ENCODE results near the gene UBA5. TPM values are rescaled to one million over a fixed set of nuclear protein-coding genes. Genes with fewer than 3 reads are reported as not detected.

Gene UBA5
- total RNA-seq, 1 donor, result 38.4 TPM

DNA sequence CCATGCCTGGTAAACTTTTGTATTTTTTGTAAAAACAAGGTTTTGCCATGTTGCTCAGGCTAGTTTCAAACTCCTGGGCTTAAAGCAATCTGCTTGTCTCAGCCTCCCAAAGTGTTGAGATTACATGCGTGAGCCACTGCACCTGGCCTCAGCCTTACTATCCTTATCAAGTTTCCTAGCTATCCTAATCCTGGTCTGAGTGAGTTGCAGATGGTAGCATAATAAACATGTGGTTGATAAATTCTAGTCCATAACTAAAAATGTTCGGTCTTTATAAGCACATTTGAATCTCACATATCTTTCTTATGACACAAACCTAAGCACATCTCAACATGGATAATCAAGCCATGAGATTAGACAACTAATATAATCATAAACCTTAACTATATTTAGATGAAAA lies 43.6 kb downstream of the UBA5 start:
- Histone ChIP-seq H3K27me3 (ENCODE audit: insufficient read depth, low read length) (no peaks in the 10 kb centered on the region), H3K27ac (ENCODE audit: low read depth, low read length) (no peak overlapping the region), H3K36me3 (ENCODE audit: insufficient read depth, low read length) (peaks cover 58% of the 10 kb centered on the region), H3K4me1 (ENCODE audit: insufficient read depth, low read length) (no peaks in the 10 kb centered on the region), H3K4me3 (ENCODE audit: insufficient read depth, low read length) (no peak overlapping the region), H3K4me2 (ENCODE audit: insufficient read depth, low read length) (no peak overlapping the region), H3K9me3 (ENCODE audit: low read depth, low read length) (no peaks in the 10 kb centered on the region), H2AFZ (ENCODE audit: low read length) (no peak overlapping the region), H4K20me1 (ENCODE audit: insufficient read depth, low read length) (no peaks in the 10 kb centered on the region), H3K79me2 (ENCODE audit: insufficient read depth, low read length) (no peaks in the 10 kb centered on the region)
- TF ChIP-seq, protein P1, sequence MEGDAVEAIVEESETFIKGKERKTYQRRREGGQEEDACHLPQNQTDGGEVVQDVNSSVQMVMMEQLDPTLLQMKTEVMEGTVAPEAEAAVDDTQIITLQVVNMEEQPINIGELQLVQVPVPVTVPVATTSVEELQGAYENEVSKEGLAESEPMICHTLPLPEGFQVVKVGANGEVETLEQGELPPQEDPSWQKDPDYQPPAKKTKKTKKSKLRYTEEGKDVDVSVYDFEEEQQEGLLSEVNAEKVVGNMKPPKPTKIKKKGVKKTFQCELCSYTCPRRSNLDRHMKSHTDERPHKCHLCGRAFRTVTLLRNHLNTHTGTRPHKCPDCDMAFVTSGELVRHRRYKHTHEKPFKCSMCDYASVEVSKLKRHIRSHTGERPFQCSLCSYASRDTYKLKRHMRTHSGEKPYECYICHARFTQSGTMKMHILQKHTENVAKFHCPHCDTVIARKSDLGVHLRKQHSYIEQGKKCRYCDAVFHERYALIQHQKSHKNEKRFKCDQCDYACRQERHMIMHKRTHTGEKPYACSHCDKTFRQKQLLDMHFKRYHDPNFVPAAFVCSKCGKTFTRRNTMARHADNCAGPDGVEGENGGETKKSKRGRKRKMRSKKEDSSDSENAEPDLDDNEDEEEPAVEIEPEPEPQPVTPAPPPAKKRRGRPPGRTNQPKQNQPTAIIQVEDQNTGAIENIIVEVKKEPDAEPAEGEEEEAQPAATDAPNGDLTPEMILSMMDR (IDR thresholded peaks at IDR 0.05; ENCODE audit: extremely low read depth, low read depth, low read length), result no peak
- DNase-seq (ENCODE audit: insufficient read length, low spot score, missing footprints), result no peak

GRCh38 chr3:132709761-132710160 lies 49.6 kb downstream of the UBA5 start:
- H3K27ac ChIP-seq (ENCODE audit: low read depth, low read length), result no peak overlapping the region
- peaks cover 52% of the 10 kb centered on the region for H3K36me3 ChIP-seq (ENCODE audit: insufficient read depth, low read length)
- no peaks in the 10 kb centered on the region for H3K27me3 ChIP-seq (ENCODE audit: insufficient read depth, low read length)
- H3K4me2 ChIP-seq (ENCODE audit: insufficient read depth, low read length), result no peak overlapping the region
- no peaks in the 10 kb centered on the region for H3K4me1 ChIP-seq (ENCODE audit: insufficient read depth, low read length)
- H3K79me2 ChIP-seq (ENCODE audit: insufficient read depth, low read length), result no peaks in the 10 kb centered on the region
- no peaks in the 10 kb centered on the region for H4K20me1 ChIP-seq (ENCODE audit: insufficient read depth, low read length)
- H3K4me3 ChIP-seq (ENCODE audit: insufficient read depth, low read length), result no peak overlapping the region
- TF ChIP-seq, protein P1 (IDR thresholded peaks at IDR 0.05; ENCODE audit: extremely low read depth, low read depth, low read length), result no peak
- H2AFZ ChIP-seq (ENCODE audit: low read length), result no peak overlapping the region
- DNase-seq (ENCODE audit: insufficient read length, low spot score, missing footprints), result peak; percentile 18
- no peaks in the 10 kb centered on the region for H3K9me3 ChIP-seq (ENCODE audit: low read depth, low read length)

- no peaks in the 10 kb centered on the region for H3K27me3 ChIP-seq (ENCODE audit: insufficient read depth, low read length)
- H3K36me3 ChIP-seq (ENCODE audit: insufficient read depth, low read length), result peaks cover 52% of the 10 kb centered on the region
- no peak overlapping the region for H3K27ac ChIP-seq (ENCODE audit: low read depth, low read length)
- no peaks in the 10 kb centered on the region for H4K20me1 ChIP-seq (ENCODE audit: insufficient read depth, low read length)
- no peak overlapping the region for H3K4me3 ChIP-seq (ENCODE audit: insufficient read depth, low read length)
- no peak overlapping the region for H3K4me2 ChIP-seq (ENCODE audit: insufficient read depth, low read length)
- no peak for DNase-seq (ENCODE audit: insufficient read length, low spot score, missing footprints)
- no peaks in the 10 kb centered on the region for H3K9me3 ChIP-seq (ENCODE audit: low read depth, low read length)
- TF ChIP-seq, protein P1 (IDR thresholded peaks at IDR 0.05; ENCODE audit: extremely low read depth, low read depth, low read length), result no peak
- H3K4me1 ChIP-seq (ENCODE audit: insufficient read depth, low read length), result no peaks in the 10 kb centered on the region
- no peaks in the 10 kb centered on the region for H3K79me2 ChIP-seq (ENCODE audit: insufficient read depth, low read length)
- no peak overlapping the region for H2AFZ ChIP-seq (ENCODE audit: low read length)
Observed at GRCh38 chr3:132710311-132710710, 50.2 kb downstream of the UBA5 start.

DNA sequence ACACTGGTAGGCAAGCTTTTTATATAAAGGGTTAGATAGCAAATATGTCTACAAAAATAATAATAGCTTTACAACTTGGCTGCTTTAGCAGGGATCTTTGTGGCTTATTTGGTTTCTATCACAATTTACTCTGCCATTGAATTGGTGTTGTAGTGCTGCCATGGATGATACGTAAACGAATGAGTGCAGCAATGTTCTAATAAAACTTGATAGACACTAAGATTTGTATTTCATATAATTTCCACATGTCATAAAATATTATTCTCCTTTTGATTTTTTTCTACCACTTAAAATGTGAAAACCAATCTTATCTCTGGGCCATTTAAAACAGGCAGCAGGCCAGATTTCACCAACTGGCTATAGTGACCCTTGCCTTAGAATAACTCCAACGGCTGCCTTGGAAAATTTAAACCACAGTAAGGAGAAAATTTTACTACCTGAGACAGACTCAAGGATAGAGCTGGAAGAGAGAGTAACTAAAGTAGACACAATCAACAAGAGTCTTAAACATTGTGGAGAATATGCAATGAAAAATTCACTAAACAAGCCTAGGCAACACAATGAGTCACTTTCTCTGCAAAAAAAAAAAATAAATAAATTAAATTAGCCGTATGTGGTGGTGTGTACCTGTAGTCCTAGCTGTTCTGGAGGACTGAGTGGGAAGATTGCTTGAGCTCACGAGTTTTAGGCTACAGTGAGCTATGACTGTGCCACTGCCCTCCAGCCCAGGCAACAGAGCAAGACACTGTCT lies 54.0 kb downstream of the UBA5 start:
- Histone ChIP-seq H3K36me3 (ENCODE audit: insufficient read depth, low read length) (peaks cover 53% of the 10 kb centered on the region), H3K4me1 (ENCODE audit: insufficient read depth, low read length) (no peaks in the 10 kb centered on the region), H3K27ac (ENCODE audit: low read depth, low read length) (no peak overlapping the region), H4K20me1 (ENCODE audit: insufficient read depth, low read length) (no peaks in the 10 kb centered on the region), H3K9me3 (ENCODE audit: low read depth, low read length) (no peaks in the 10 kb centered on the region), H3K27me3 (ENCODE audit: insufficient read depth, low read length) (no peaks in the 10 kb centered on the region), H3K4me3 (ENCODE audit: insufficient read depth, low read length) (no peak overlapping the region), H2AFZ (ENCODE audit: low read length) (no peak overlapping the region), H3K79me2 (ENCODE audit: insufficient read depth, low read length) (peaks cover 11% of the 10 kb centered on the region), H3K4me2 (ENCODE audit: insufficient read depth, low read length) (no peak overlapping the region)
- TF ChIP-seq, protein P1 (IDR thresholded peaks at IDR 0.05; ENCODE audit: extremely low read depth, low read depth, low read length), result no peak
- DNase-seq (ENCODE audit: insufficient read length, low spot score, missing footprints), result no peak

Data from osteoblast (primary cell).